Type B pancreatic cell (in vitro differentiated cells): ENCODE results near the gene SLC38A3. TPM values are rescaled to one million over a fixed set of nuclear protein-coding genes. Genes with fewer than 3 reads are reported as not detected.
A peak's percentile ranks its signal among the peaks of the same experiment; 100 is the strongest.

Experiments used
- DNase-seq: peaks from one replicate; pipeline ENCODE4 v3.0.0; 2021; ENCODE audit warnings: mixed read lengths; ENCODE audit not compliant: unreplicated experiment; ENCODE audit errors: extremely low spot score
- H3K27ac Mint-ChIP-seq: 2 replicates; pipeline ENCODE4 v1.8.0; 2021; ENCODE audit warnings: mild to moderate bottlenecking, mixed read lengths
- H3K27me3 Mint-ChIP-seq: 2 replicates; pipeline ENCODE4 v1.8.0; 2021; ENCODE audit warnings: mixed read lengths
- H3K36me3 Mint-ChIP-seq: 2 replicates; pipeline ENCODE4 v1.8.0; 2021; ENCODE audit warnings: mixed read lengths
- H3K4me1 Mint-ChIP-seq: one replicate; pipeline ENCODE4 v1.8.0; 2021; ENCODE audit warnings: mixed read lengths; ENCODE audit not compliant: unreplicated experiment
- H3K4me3 Mint-ChIP-seq: 2 replicates; pipeline ENCODE4 v1.8.0; 2021; ENCODE audit warnings: mild to moderate bottlenecking, mixed read lengths
- H3K9me3 Mint-ChIP-seq: 2 replicates; pipeline ENCODE4 v1.8.0; 2021; ENCODE audit warnings: mixed read lengths
- CTCF ChIP-seq: fragments of 200-600 bp; sonication (generic); conservative IDR thresholded peaks from 2 replicates; pipeline ENCODE4 v1.5.0; 2021; ENCODE audit warnings: antibody characterized with exemption, mild to moderate bottlenecking
- total RNA-seq: library from RNA; stranded (reverse); gene quantifications from 2 replicates; pipeline ENCODE4 v1.2.1, GENCODE V29; 2021; ENCODE audit warnings: low replicate concordance

Gene SLC38A3
- total RNA-seq, 1 donor from 2014 or later: 6.0 TPM

GRCh38 chr3:50193746-50194127 is 11.3 kb upstream of the SLC38A3 start:
- H3K4me3 Mint-ChIP-seq: no peak overlapping the region
- peaks cover 19% of the 10 kb centered on the region for H3K27me3 Mint-ChIP-seq
- H3K27ac Mint-ChIP-seq: no peak overlapping the region

GRCh38 chr3:50194128-50194902 is 10.8 kb upstream of the SLC38A3 start:
- DNase-seq: no peak
- no peaks in the 10 kb centered on the region for H3K36me3 Mint-ChIP-seq
- TF ChIP-seq CTCF: peak; percentile 80
- H3K27me3 Mint-ChIP-seq: peaks cover 19% of the 10 kb centered on the region
- H3K4me1 Mint-ChIP-seq: peaks cover 2% of the 10 kb centered on the region
- H3K27ac Mint-ChIP-seq: no peak overlapping the region
- H3K9me3 Mint-ChIP-seq: no peaks in the 10 kb centered on the region
- no peak overlapping the region for H3K4me3 Mint-ChIP-seq

More at GRCh38 chr3:50193746-50194127, 11.3 kb upstream of the SLC38A3 start:
- no peak for TF ChIP-seq CTCF
- Mint-ChIP-seq H3K9me3 (no peaks in the 10 kb centered on the region), H3K36me3 (no peaks in the 10 kb centered on the region), H3K4me1 (peaks cover 5% of the 10 kb centered on the region)
- DNase-seq: no peak

- no peak overlapping the region for H3K4me3 Mint-ChIP-seq
These were observed 10.1 kb upstream of the SLC38A3 start for GRCh38 chr3:50194903-50195500.

GRCh38 chr3:50195501-50196252 is 9.4 kb upstream of the SLC38A3 start:
- no peak for TF ChIP-seq CTCF

More at GRCh38 chr3:50194903-50195500, 10.1 kb upstream of the SLC38A3 start:
- DNase-seq: no peak
- Mint-ChIP-seq H3K36me3 (no peaks in the 10 kb centered on the region), H3K9me3 (no peaks in the 10 kb centered on the region), H3K27ac (no peak overlapping the region), H3K4me1 (no peaks in the 10 kb centered on the region), H3K27me3 (peaks cover 19% of the 10 kb centered on the region)
- TF ChIP-seq CTCF: no peak

GRCh38 chr3:50196253-50196801 is 8.7 kb upstream of the SLC38A3 start:
- H3K27me3 Mint-ChIP-seq: peaks cover 24% of the 10 kb centered on the region
- TF ChIP-seq CTCF: no peak
- H3K36me3 Mint-ChIP-seq: no peaks in the 10 kb centered on the region
- no peaks in the 10 kb centered on the region for H3K4me1 Mint-ChIP-seq
- DNase-seq: no peak
- H3K9me3 Mint-ChIP-seq: no peaks in the 10 kb centered on the region
- H3K27ac Mint-ChIP-seq: no peak overlapping the region
- no peak overlapping the region for H3K4me3 Mint-ChIP-seq

More at GRCh38 chr3:50195501-50196252, 9.4 kb upstream of the SLC38A3 start:
- Mint-ChIP-seq H3K36me3 (no peaks in the 10 kb centered on the region), H3K27me3 (peaks cover 19% of the 10 kb centered on the region), H3K9me3 (no peaks in the 10 kb centered on the region), H3K27ac (no peak overlapping the region), H3K4me3 (no peak overlapping the region), H3K4me1 (no peaks in the 10 kb centered on the region)
- no peak for DNase-seq
